HEK293 (cell line): ENCODE results near the gene DLEC1.

ENCODE experiments used
- CTCF ChIA-PET: fragments of 350-600 bp; formaldehyde crosslinking; extraction: SDS; loops from one replicate; lab custom pipeline; 2021; ENCODE audit warnings: antibody characterized with exemption; lab: Yijun Ruan, JAX
- POLR2A ChIA-PET: fragments of 300-600 bp; formaldehyde crosslinking; extraction: SDS; loops from one replicate; lab custom pipeline; 2020; ENCODE audit warnings: antibody characterized with exemption, inconsistent platforms; lab: Yijun Ruan, JAX
- H3K27ac ChIP-seq: fragments of 200-500 bp; sonication (Bioruptor generic); 2 replicates; pipeline ENCODE4 v1.5.1; 2014; ENCODE audit warnings: low read depth, low read length, control low read depth, inconsistent platforms; ENCODE audit errors: extremely low read depth
- H3K36me3 ChIP-seq, 2 experiments: fragments of 200-500 bp in 1 of 2; sonication (Bioruptor generic) in 1 of 2; 1 replicate in 1 of 2; 2 replicates in 1 of 2; pipeline ENCODE4 v1.5.1; 2014 to 2017; ENCODE audit warnings: inconsistent platforms in 2 of 2, low read length in 2 of 2; ENCODE audit not compliant: control insufficient read depth in 2 of 2, insufficient read depth in 1 of 2
- H3K4me1 ChIP-seq: fragments of 200-500 bp; sonication (Bioruptor generic); 2 replicates; pipeline ENCODE4 v1.5.1; 2014; ENCODE audit warnings: mild to moderate bottlenecking, low read length, inconsistent platforms; ENCODE audit not compliant: control insufficient read depth, insufficient read depth
- H3K4me3 ChIP-seq: 2 replicates; pipeline ENCODE4 v1.5.1; 2011; ENCODE audit warnings: low read depth, mild to moderate bottlenecking, control low read depth, low read length, moderate library complexity
- H3K9me3 ChIP-seq: fragments of 200-500 bp; sonication (Bioruptor generic); 2 replicates; pipeline ENCODE4 v1.5.1; 2014; ENCODE audit warnings: low read depth, low read length, inconsistent platforms; ENCODE audit not compliant: control insufficient read depth, insufficient read depth
- REPIN1 ChIP-seq: fragments of 450-650 bp; formaldehyde crosslinking; IDR thresholded peaks from 2 replicates; pipeline ENCODE4 v1.5.1; 2017; ENCODE audit warnings: missing biosample characterization, missing genetic modification characterization, low read depth
- REST ChIP-seq: fragments of 450-650 bp; formaldehyde crosslinking; IDR thresholded peaks from 2 replicates; pipeline ENCODE4 v1.5.1; 2016; ENCODE audit warnings: missing biosample characterization, missing genetic modification characterization
- ZBTB26 ChIP-seq: fragments of 450-650 bp; formaldehyde crosslinking; optimal IDR thresholded peaks from 2 replicates; pipeline ENCODE3; 2016; ENCODE audit warnings: missing biosample characterization, mild to moderate bottlenecking, missing genetic modification characterization
- ZBTB48 ChIP-seq: fragments of 450-650 bp; formaldehyde crosslinking; IDR thresholded peaks from 2 replicates; pipeline ENCODE4 v1.5.1; 2016; ENCODE audit warnings: missing biosample characterization, missing genetic modification characterization
- ZBTB8A ChIP-seq: fragments of 450-650 bp; formaldehyde crosslinking; IDR thresholded peaks from 2 replicates; pipeline ENCODE4 v1.5.1; 2016; ENCODE audit warnings: missing biosample characterization, missing genetic modification characterization
- ZEB2 ChIP-seq: fragments of 450-650 bp; formaldehyde crosslinking; IDR thresholded peaks from 2 replicates; pipeline ENCODE4 v1.5.1; 2016; ENCODE audit warnings: missing biosample characterization, missing genetic modification characterization
- ZFHX2 ChIP-seq: fragments of 450-650 bp; formaldehyde crosslinking; conservative IDR thresholded peaks from 2 replicates; pipeline ENCODE4 v1.5.1; 2016; ENCODE audit warnings: missing biosample characterization, missing genetic modification characterization
- ZNF140 ChIP-seq: fragments of 450-650 bp; formaldehyde crosslinking; IDR thresholded peaks from 2 replicates; pipeline ENCODE4 v1.5.1; 2016; ENCODE audit warnings: missing biosample characterization, missing genetic modification characterization
- ZNF335 ChIP-seq: fragments of 450-650 bp; formaldehyde crosslinking; conservative IDR thresholded peaks from 2 replicates; pipeline ENCODE4 v1.5.1; 2016; ENCODE audit warnings: missing biosample characterization, missing genetic modification characterization
- ZNF423 ChIP-seq: fragments of 450-650 bp; formaldehyde crosslinking; IDR thresholded peaks from 2 replicates; pipeline ENCODE4 v1.5.1; 2016; ENCODE audit warnings: missing biosample characterization, missing genetic modification characterization
- ZNF600 ChIP-seq: fragments of 450-650 bp; formaldehyde crosslinking; IDR thresholded peaks from 2 replicates; pipeline ENCODE4 v1.5.1; 2016; ENCODE audit warnings: missing biosample characterization, missing genetic modification characterization
- ZNF639 ChIP-seq: fragments of 450-650 bp; formaldehyde crosslinking; IDR thresholded peaks from 2 replicates; pipeline ENCODE4 v1.5.1; 2016; ENCODE audit warnings: missing biosample characterization, missing genetic modification characterization
- ZNF692 ChIP-seq: fragments of 450-650 bp; formaldehyde crosslinking; IDR thresholded peaks from 2 replicates; pipeline ENCODE4 v1.5.1; 2016; ENCODE audit warnings: missing biosample characterization, missing genetic modification characterization
- ZNF747 ChIP-seq: fragments of 450-650 bp; formaldehyde crosslinking; IDR thresholded peaks from 2 replicates; pipeline ENCODE4 v1.5.1; 2016; ENCODE audit warnings: missing biosample characterization, missing genetic modification characterization

DLEC1 gene

GRCh38 chr3:38002291-38002876, 36.6 kb upstream of the DLEC1 start (continued):
- no peak for TF ChIP-seq ZNF692 (tag by site-specific recombination)
- no peak for TF ChIP-seq ZFHX2

GRCh38 chr3:38002940-38003339, 36.1 kb upstream of the DLEC1 start:
- POLR2A ChIA-PET, result no interaction called here

GRCh38 chr3:38003371-38003816, 35.6 kb upstream of the DLEC1 start:
- H3K4me1 ChIP-seq, result no peaks in the 10 kb centered on the region
- no peaks in the 10 kb centered on the region for H3K9me3 ChIP-seq
- no peak overlapping the region for H3K27ac ChIP-seq
- H3K4me3 ChIP-seq, result no peak overlapping the region
- ChIA-PET POLR2A (no interaction called here), CTCF (interaction anchor here (0.5 to 1.3 kb wide), 18 partner anchors 10 to 1154 kb away, joined by 3 to 20 read pairs (median 4); no protein-coding TSS in a partner anchor)
- H3K36me3 ChIP-seq, result peaks cover 0 to 12% of the 10 kb centered on the region in 2 experiments; a peak in 1 of 3 replicates
- TF ChIP-seq ZNF140 (tag by site-specific recombination) (no peak), REST (no peak), ZNF600 (tag by site-specific recombination) (peak; percentile 32; the same call in 1 of the 2 replicates), ZBTB26 (tag by site-specific recombination) (no peak), ZEB2 (no peak), ZBTB48 (tag by site-specific recombination) (0 out of 2 replicates have a peak, but pooled peaks have one; percentile 41), ZNF423 (tag by site-specific recombination) (no peak), ZBTB8A (0 out of 2 replicates have a peak, but pooled peaks have one; percentile 15), ZNF335 (no peak)

More at GRCh38 chr3:38002940-38003339, 36.1 kb upstream of the DLEC1 start:
- H3K4me3 ChIP-seq, result no peak overlapping the region
- H3K27ac ChIP-seq, result no peak overlapping the region
- no peaks in the 10 kb centered on the region for H3K9me3 ChIP-seq
- H3K4me1 ChIP-seq, result no peaks in the 10 kb centered on the region
- TF ChIP-seq ZNF639 (tag by site-specific recombination), result no peak
- no peak for TF ChIP-seq ZNF747 (tag by site-specific recombination)
- no peak for TF ChIP-seq REPIN1 (tag by site-specific recombination)
- no peak for TF ChIP-seq REST
- CTCF ChIA-PET, result interaction anchor here (0.7 to 1.3 kb wide), 8 partner anchors 14 to 659 kb away, joined by 3 to 20 read pairs (median 4); no protein-coding TSS in a partner anchor
- peaks cover 0 to 11% of the 10 kb centered on the region in 2 experiments; a peak in 1 of 3 replicates for H3K36me3 ChIP-seq
